ENCODE data around the gene OR7G3.

The OR7G3 gene

DNA sequence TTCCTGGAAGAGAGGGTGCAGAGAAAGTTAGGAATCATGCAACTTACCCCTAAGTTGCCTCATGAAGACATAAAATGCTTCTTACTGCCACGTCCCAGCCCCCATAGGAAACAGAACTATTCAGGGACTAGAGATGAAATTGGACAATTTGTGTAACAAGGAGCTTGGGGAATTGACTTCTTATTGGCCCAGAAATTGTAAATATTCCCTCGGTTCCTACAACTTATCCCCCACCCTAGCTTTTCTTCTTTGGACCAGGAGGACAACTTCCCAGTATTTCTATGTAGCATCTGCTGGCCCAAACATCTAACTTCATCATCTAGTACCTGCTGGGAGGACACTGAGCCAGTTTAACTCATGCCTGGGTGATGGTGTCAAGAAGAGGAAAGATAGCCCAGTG, 40.0 kb downstream of the OR7G3 start, which contains the start of gene OR1M1:
TSS of gene OR1M1 (plus strand) at position 301 of the 400 bp plus-strand sequence. CDS start 6,184 bp downstream, outside the sequence.
- no peak for DNase-seq

DNA sequence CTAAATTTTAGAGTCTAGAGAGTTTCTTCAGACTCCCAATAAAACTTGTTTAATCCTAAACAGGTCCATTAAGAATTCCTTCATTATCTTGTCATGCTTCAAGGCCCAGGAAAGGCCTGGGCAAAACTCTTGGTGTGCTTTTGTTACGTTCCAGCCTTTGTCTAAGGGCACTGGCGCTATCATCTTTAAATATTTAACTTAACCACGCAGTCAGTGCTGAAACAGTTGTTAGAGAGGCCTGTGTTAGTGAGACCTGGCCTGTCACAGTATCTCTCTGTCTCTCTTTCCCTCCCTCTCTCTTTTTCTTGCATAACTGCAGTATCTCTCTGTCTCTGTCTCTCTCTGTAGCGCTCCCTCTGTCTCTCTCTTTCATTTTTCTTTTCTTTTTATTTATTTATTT, 48.1 kb downstream of the OR7G3 start:
- no peak for DNase-seq

DNA sequence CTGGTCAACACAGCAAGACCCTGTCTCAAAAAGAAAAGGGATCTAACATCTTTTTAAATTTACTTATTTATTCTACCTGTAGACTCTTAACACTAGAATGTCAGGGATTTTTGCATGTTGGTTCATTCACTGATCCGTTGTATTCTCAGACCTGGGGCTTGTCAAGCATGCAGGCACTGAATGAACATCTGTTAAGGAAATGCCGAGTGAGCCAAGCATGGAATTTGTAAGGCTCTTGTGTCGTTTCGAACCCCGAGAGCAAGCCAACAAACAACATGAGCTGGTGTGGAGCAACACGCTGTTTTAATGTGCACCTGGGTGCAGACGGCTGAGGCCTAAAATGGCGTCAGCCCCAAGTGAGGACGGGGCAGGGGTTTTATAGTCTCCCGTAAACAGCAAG, 49.8 kb downstream of the OR7G3 start:
- DNase-seq: no peak

All from NCI-H2107 (cell line).